Neuron (in vitro differentiated cells): ENCODE measurements around the gene DHCR24.

ENCODE experiments used
- H2AFZ ChIP-seq: one replicate; pipeline ENCODE4 v1.6.1; 2013; ENCODE audit warnings: low read depth, mild to moderate bottlenecking, inconsistent platforms, low read length, moderate library complexity
- H3K27me3 ChIP-seq: one replicate; pipeline ENCODE4 v1.6.1; 2013; ENCODE audit warnings: low read length; ENCODE audit not compliant: insufficient read depth
- H3K36me3 ChIP-seq: one replicate; pipeline ENCODE4 v1.6.1; 2013; ENCODE audit warnings: low read length; ENCODE audit not compliant: insufficient read depth
- H3K4me1 ChIP-seq: one replicate; pipeline ENCODE4 v1.6.1; 2013; ENCODE audit warnings: low read length; ENCODE audit not compliant: insufficient read depth
- H3K4me3 ChIP-seq: 2 replicates; pipeline ENCODE4 v1.5.1; 2013; ENCODE audit warnings: mild to moderate bottlenecking, low read length, moderate library complexity
- H3K9me3 ChIP-seq: one replicate; pipeline ENCODE4 v1.6.1; 2013; ENCODE audit warnings: low read length

Gene DHCR24

GRCh38 chr1:54823670-54824069 lies 63.3 kb downstream of the DHCR24 start:
- H3K27me3 ChIP-seq, result no peaks in the 10 kb centered on the region
- H3K9me3 ChIP-seq, result no peaks in the 10 kb centered on the region
- H3K36me3 ChIP-seq, result no peaks in the 10 kb centered on the region
- H3K4me1 ChIP-seq, result no peaks in the 10 kb centered on the region
- H3K4me3 ChIP-seq, result no peak overlapping the region
- H2AFZ ChIP-seq, result no peak overlapping the region

DNA sequence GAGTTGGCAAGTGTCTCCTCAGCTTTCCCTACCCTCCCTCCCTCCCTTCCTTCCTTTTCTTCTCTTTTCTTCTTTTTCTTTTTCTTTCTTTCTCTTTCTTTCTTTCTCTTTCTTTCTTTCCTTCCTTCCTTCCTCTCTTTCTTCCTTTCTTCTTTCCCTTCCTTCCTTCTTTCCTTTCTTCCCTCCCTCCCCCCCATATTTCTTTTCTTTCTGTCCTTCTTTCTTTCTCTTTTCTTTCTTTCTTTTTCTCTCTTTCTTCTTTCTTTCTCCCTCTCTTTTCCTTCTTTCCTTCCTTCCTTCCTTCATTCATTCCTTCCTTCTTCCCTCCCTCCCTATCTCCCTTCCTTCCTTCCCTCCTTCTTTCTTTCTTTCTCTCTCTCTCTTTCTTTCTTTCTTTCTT lies 67.3 kb downstream of the DHCR24 start:
- Histone ChIP-seq H3K36me3 (no peaks in the 10 kb centered on the region), H3K27me3 (peaks cover 26% of the 10 kb centered on the region), H3K4me1 (no peaks in the 10 kb centered on the region), H3K9me3 (no peaks in the 10 kb centered on the region), H3K4me3 (no peak overlapping the region), H2AFZ (no peak overlapping the region)

GRCh38 chr1:54819195-54819536 lies 67.8 kb downstream of the DHCR24 start:
- Histone ChIP-seq H3K9me3 (no peaks in the 10 kb centered on the region), H2AFZ (no peak overlapping the region), H3K36me3 (no peaks in the 10 kb centered on the region), H3K4me3 (no peak overlapping the region), H3K4me1 (no peaks in the 10 kb centered on the region), H3K27me3 (peaks cover 29% of the 10 kb centered on the region)

GRCh38 chr1:54818461-54819194 lies 68.4 kb downstream of the DHCR24 start:
- H2AFZ ChIP-seq, result no peak overlapping the region
- peaks cover 31% of the 10 kb centered on the region for H3K27me3 ChIP-seq
- no peak overlapping the region for H3K4me3 ChIP-seq
- no peaks in the 10 kb centered on the region for H3K9me3 ChIP-seq
- no peaks in the 10 kb centered on the region for H3K36me3 ChIP-seq
- peaks cover 4% of the 10 kb centered on the region for H3K4me1 ChIP-seq

GRCh38 chr1:54816951-54817350 lies 70.0 kb downstream of the DHCR24 start:
- no peaks in the 10 kb centered on the region for H3K36me3 ChIP-seq
- H3K27me3 ChIP-seq, result peaks cover 33% of the 10 kb centered on the region
- no peak overlapping the region for H2AFZ ChIP-seq
- H3K9me3 ChIP-seq, result no peaks in the 10 kb centered on the region
- peaks cover 11% of the 10 kb centered on the region for H3K4me1 ChIP-seq
- H3K4me3 ChIP-seq, result no peak overlapping the region

DNA sequence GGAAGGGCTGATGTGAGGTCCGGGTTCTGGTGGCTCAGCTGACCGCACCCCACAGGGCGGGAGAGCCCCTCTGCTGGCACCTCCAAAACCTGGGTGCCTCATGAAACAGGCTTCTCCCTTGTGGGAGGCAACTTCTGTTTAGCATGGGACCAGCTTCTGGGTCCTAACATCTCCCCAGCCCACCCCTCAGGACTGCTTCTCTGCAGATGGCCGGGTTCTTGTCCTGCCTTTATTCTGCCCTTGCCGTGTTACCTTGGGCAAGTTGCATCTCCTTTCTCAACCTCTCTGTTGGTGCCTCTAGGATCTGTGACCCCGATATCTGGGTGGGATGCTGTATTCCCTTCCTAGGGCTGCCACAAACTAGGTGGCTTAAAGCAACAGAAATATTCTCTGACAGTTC lies 70.9 kb downstream of the DHCR24 start:
- peaks cover 41% of the 10 kb centered on the region for H3K27me3 ChIP-seq
- no peaks in the 10 kb centered on the region for H3K9me3 ChIP-seq
- H3K4me1 ChIP-seq, result peaks cover 11% of the 10 kb centered on the region
- H2AFZ ChIP-seq, result no peak overlapping the region
- H3K4me3 ChIP-seq, result no peak overlapping the region
- H3K36me3 ChIP-seq, result no peaks in the 10 kb centered on the region

- Histone ChIP-seq H3K27me3 (peaks cover 41% of the 10 kb centered on the region), H3K36me3 (no peaks in the 10 kb centered on the region), H2AFZ (no peak overlapping the region), H3K9me3 (no peaks in the 10 kb centered on the region), H3K4me1 (peaks cover 11% of the 10 kb centered on the region), H3K4me3 (no peak overlapping the region)
Observed at GRCh38 chr1:54815086-54815876, 71.7 kb downstream of the DHCR24 start.

DNA sequence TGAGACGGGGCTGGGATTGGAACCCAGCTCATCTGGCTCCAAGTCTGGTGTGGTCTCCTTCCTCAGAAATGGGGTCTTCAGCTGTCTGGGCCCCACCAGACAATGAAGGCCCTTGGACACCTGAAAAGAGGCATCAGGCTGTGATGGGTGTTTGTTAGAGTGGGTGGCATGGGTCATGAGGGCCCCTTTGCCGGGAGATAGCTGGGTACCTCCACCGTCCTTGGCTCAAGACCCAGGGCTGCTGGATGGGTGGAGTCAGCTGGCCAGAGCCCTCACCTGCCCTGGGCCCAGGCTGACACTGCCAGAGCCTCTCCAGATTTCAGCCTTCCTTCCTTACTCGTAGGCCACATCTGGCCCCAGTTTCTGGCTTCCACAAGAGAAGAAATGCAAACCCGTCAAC lies 72.4 kb downstream of the DHCR24 start:
- H3K4me3 ChIP-seq, result no peak overlapping the region
- no peaks in the 10 kb centered on the region for H3K9me3 ChIP-seq
- H3K36me3 ChIP-seq, result no peaks in the 10 kb centered on the region
- peaks cover 41% of the 10 kb centered on the region for H3K27me3 ChIP-seq
- peaks cover 11% of the 10 kb centered on the region for H3K4me1 ChIP-seq
- no peak overlapping the region for H2AFZ ChIP-seq

DNA sequence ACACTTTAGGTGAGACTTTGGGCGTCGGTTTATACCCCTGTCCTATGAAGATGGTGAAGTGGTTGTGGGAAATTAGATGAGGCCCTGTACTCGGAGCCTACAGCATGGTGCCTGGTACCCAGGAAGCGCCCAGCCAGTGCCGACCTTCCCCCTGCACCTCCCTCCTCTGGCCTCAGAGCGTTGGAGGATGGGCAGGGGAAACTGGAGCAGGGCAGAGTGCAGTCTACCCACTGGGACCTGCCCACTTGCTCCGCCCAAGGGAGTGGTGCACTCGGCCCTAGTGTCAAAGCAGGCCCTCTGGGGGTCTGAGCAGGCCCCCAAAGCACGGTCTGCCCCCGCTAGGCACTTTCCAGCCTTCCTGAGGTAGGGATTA lies 72.9 kb downstream of the DHCR24 start:
- Histone ChIP-seq H3K4me1 (peaks cover 11% of the 10 kb centered on the region), H3K36me3 (no peaks in the 10 kb centered on the region), H3K4me3 (no peak overlapping the region), H3K9me3 (no peaks in the 10 kb centered on the region), H3K27me3 (peaks cover 41% of the 10 kb centered on the region), H2AFZ (no peak overlapping the region)

DNA sequence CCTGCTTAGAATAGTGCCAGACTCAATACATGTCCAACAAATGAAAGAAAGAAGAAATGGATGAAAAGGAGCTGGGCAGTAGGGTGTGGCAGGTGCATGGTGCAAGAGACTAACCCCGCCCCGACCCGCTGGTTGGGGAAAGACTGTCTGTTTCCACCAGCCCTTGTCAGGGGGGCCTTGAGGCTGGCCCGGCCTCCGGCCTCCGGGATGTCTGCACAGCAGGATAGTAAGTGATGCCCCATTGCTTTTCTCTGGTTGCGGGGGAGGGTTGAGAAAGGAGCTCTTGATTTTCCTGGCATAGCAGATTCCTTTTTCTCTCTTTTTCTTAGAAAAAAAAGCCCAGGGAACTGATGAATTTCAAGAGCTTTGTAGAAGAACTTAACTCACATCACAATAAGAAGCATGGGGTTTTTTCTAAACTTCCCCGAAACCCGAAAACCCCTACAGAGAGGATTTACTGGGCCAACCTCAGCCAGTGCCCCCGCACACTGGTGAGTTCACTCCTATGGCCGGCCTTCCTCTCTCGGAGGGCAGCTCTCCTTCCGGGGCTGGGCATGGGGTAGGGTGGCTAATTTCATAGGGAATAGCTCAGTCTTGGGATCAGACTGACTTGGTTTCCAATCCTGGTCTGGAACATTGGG lies 73.4 kb downstream of the DHCR24 start:
- H2AFZ ChIP-seq, result no peak overlapping the region
- no peak overlapping the region for H3K4me3 ChIP-seq
- H3K36me3 ChIP-seq, result no peaks in the 10 kb centered on the region
- no peaks in the 10 kb centered on the region for H3K9me3 ChIP-seq
- peaks cover 41% of the 10 kb centered on the region for H3K27me3 ChIP-seq
- H3K4me1 ChIP-seq, result peaks cover 11% of the 10 kb centered on the region

- peaks cover 11% of the 10 kb centered on the region for H3K4me1 ChIP-seq
- no peak overlapping the region for H2AFZ ChIP-seq
- H3K36me3 ChIP-seq, result no peaks in the 10 kb centered on the region
- no peaks in the 10 kb centered on the region for H3K9me3 ChIP-seq
- H3K4me3 ChIP-seq, result no peak overlapping the region
- peaks cover 39% of the 10 kb centered on the region for H3K27me3 ChIP-seq
Observed at GRCh38 chr1:54812801-54813484, 74.1 kb downstream of the DHCR24 start.

DNA sequence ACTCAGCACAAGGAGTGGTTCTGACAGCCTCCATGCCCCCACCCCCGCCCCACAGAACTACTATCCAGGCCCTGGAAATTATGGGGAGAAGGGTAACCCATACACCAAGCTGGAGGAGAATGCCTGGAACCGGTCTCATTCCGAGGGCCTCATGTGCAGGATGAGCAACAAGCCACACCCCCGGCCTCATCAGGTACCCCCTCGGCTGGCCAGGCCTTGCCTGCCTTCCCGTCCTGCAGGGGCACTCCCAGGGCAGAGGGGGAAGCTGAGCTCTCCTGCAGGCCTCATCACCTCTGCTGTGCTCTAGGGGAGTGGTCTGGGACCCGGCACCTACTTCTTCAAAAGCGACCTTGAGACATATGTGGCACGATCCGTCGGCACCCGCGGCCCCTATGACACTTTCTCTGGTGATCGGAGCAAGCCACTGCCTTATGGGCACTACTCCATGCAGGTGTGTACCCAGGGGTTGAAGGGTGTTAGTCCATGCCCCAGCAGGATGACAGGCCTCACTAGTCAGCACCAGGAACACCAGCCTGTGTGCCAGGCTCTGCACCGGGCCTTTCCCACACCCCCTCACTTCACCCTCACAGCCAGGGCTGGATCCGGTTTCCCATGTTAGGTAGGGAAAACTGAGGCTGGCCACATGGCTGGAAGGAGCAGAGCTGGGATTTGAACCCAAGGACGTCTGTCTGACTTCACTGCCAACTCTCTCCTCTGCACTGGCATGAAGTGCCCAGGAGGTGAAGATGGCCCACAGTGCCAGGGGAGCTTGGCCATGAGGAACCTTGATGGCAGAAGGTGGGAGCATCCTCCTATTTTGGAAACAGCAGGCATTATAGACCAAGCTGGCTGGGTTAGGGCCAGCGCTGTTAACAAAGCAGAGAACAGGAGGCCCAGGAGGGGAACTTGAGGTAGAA lies 75.0 kb downstream of the DHCR24 start:
- Histone ChIP-seq H3K9me3 (no peaks in the 10 kb centered on the region), H3K36me3 (no peaks in the 10 kb centered on the region), H3K4me3 (no peak overlapping the region), H2AFZ (no peak overlapping the region), H3K4me1 (peaks cover 11% of the 10 kb centered on the region), H3K27me3 (peaks cover 33% of the 10 kb centered on the region)
